Astrocyte of the cerebellum (primary cell): ENCODE data around the gene CHD9NB.

ENCODE experiments used
- DNase-seq: peaks from one replicate; pipeline ENCODE4 v3.0.0-alpha.2; 2011; ENCODE audit warnings: low read depth
- H3K4me3 ChIP-seq: 2 replicates; pipeline ENCODE4 v1.5.1; 2011; ENCODE audit warnings: mild to moderate bottlenecking, low read depth, low read length, moderate library complexity
- in situ Hi-C: cut with HindIII; loops from 2 replicates; pipeline ENCODE4 v1.10.0; 2017; ENCODE audit warnings: low sequenced_read_pairs
- TF ChIP-seq, protein P1 (sequence below): IDR thresholded peaks from 2 replicates; pipeline ENCODE4 v1.5.1; 2012; ENCODE audit warnings: low read length, low read depth, moderate library complexity, mild to moderate bottlenecking; ENCODE audit errors: missing control alignments

CHD9NB gene

DNA sequence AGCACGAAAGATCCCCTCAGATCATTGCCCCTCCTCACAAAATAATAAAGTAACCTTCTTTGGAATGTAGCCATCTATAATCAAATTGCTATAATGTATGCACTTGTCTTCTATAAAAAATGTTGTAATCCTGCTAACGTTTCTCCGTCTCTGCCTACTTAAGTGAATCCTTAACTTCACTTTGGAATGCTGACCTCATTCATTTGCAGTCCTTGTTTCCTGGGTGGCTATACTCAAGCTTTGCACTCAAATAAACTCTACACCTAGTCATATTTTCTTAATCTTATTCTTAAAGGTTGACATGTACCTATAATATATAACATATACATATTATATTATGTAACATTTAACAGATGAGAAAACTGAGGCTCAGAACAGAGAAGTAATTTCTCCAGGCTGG, 22.7 kb downstream of the CHD9NB start:
- TF ChIP-seq, protein P1, sequence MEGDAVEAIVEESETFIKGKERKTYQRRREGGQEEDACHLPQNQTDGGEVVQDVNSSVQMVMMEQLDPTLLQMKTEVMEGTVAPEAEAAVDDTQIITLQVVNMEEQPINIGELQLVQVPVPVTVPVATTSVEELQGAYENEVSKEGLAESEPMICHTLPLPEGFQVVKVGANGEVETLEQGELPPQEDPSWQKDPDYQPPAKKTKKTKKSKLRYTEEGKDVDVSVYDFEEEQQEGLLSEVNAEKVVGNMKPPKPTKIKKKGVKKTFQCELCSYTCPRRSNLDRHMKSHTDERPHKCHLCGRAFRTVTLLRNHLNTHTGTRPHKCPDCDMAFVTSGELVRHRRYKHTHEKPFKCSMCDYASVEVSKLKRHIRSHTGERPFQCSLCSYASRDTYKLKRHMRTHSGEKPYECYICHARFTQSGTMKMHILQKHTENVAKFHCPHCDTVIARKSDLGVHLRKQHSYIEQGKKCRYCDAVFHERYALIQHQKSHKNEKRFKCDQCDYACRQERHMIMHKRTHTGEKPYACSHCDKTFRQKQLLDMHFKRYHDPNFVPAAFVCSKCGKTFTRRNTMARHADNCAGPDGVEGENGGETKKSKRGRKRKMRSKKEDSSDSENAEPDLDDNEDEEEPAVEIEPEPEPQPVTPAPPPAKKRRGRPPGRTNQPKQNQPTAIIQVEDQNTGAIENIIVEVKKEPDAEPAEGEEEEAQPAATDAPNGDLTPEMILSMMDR, result no peak
- H3K4me3 ChIP-seq, result no peak overlapping the region
- DNase-seq, result no peak
- in situ Hi-C loops, result no loop called here

DNA sequence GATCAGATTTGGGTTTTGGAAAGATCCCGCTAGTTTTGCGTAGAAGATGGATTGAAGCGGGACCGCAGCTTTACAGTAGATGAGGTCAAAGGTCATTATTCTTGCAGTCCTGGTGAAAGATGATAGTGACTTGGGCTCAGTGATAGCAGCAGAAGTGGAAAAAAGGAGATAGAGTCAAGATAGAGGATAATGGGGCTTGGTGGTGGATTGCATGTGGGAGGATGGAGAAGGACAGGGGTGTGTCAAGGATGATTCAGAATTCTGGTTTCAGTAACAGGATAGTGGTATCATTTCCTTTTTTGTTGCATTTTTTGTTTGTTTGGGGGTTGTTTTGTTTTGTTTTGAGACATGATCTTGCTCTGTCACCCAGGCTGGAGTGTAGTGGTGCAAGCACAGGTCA, 28.7 kb downstream of the CHD9NB start:
- DNase-seq, result no peak
- no peak overlapping the region for H3K4me3 ChIP-seq
- in situ Hi-C loops, result no loop called here
- TF ChIP-seq, protein P1, result no peak

DNA sequence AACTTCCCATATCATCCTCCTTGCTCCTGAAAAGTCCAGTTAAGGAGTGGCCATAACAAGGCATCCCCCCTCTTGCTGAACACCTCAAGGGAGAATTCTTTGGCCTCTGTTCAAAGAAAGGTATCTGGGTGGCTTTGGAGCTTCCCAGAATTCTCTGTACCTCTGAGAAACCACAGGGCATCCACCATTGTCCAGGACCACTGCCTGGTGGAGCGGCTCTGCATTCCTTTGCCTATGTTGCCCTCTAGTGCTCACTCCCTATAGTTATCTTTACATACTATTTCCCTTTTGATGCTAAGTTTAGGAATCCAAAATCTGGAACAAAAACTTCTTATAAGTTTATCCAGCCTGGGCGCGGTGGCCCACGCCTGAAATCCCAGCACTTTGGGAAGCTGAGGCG, 30.3 kb downstream of the CHD9NB start:
- no peak overlapping the region for H3K4me3 ChIP-seq
- peak; percentile 27 for DNase-seq
- TF ChIP-seq, protein P1, result peak; percentile 55
- in situ Hi-C loops, result no loop called here

DNA sequence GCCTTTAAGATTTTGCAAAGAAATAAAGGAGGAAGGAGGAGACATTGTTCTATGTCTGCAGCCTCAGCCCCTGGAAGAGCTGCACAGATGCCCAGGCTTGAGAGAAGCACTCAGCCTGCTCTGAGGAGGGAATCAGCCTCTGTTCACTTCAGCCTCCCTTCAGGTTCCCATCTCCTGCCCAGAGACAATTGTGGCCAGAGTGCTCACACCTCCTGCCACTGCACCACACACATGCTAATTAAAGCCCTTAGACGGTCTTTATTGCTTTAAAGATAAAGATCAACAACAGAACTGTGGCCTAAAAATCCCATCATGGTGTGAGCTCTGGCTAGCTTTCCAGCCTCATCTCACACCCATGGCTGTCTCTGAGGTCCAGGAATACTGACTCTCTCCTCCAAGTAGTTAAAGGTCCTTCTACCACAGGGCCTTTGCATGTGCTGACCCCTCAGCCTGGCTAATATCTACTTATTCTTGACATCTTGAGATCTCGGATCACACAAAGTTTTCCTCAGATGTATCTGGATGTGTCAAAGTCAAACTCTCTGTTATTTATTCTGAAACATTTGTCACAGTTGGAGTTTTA, 33.8 kb downstream of the CHD9NB start:
- DNase-seq, result no peak
- no peak overlapping the region for H3K4me3 ChIP-seq
- TF ChIP-seq, protein P1, result no peak
- in situ Hi-C loops, result no loop called here

DNA sequence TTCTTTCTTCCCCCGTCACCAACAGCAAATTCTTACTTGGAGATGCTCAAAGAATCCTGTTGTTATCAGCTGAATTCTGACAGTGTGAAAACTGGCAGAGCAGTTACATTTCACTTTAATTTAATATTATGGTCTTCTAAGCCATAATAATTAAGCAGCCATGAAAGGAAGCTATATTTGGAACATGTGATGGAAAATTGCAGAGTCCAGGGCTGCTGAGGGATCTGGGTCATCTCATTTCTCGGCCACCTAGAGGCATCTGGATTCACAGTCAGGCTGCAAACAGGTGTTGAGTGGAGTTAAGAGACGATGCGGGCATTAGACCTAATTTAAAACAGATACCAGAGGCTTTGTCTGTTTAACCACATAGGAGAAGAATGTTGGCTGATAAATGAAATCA, 38.4 kb downstream of the CHD9NB start:
- TF ChIP-seq, protein P1, result no peak
- no peak overlapping the region for H3K4me3 ChIP-seq
- DNase-seq, result no peak
- in situ Hi-C loops, result no loop called here

DNA sequence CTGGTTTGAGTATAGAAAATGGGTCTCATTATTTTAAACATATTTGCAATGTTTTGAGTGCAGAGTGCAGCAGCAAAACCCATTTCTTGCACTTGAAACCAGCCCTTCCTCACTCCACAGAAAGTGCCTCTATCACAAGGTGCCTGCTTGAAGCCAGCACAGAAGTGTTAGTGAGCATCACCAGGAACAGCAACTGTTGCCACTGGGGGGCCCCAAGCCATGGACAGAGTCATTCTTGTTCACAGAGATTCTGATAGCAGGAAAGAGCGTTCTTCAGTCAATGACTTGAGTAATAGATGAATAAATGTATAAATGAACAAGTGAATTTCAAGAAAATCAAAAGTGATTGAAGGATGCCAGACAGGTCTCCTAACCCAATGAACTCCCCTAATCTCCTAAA, 45.6 kb downstream of the CHD9NB start:
- in situ Hi-C loops, result no loop called here
- TF ChIP-seq, protein P1, result no peak
- DNase-seq, result no peak
- H3K4me3 ChIP-seq, result no peak overlapping the region
